NK-92 treated with Interleukin-12 subunit alpha and Interleukin-12 subunit beta, amount 100 ng/mL, for 24 hours (cell line): ENCODE measurements around the gene B4GALT2.

Source experiments
- DNase-seq: peaks from one replicate; lab custom pipeline; 2025; lab: John Stamatoyannopoulos, UW

The B4GALT2 gene

GRCh38 chr1:44002606-44003157 is 23.7 kb downstream of the B4GALT2 start:
- no peak for DNase-seq

DNA sequence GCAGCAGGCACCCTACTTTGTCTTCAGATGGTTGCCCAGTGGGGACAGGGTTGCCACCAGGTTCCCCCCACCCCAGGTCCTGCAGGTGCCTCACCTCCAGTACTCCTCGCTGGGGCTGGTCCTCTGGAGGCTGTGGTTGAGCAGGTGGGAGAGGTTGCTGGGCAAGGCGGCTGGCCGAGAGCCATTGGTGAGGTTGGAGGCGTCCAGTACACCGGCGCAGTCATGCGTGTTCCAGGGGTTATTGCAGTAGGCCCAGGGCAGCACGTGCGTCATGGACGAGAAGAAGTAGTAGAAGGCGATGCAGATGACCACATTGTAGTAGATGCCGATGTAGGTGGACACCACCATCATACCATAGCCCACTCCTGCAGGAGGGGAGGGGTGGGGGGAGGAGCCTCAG is 29.2 kb downstream of the B4GALT2 start:
- no peak for DNase-seq

DNA sequence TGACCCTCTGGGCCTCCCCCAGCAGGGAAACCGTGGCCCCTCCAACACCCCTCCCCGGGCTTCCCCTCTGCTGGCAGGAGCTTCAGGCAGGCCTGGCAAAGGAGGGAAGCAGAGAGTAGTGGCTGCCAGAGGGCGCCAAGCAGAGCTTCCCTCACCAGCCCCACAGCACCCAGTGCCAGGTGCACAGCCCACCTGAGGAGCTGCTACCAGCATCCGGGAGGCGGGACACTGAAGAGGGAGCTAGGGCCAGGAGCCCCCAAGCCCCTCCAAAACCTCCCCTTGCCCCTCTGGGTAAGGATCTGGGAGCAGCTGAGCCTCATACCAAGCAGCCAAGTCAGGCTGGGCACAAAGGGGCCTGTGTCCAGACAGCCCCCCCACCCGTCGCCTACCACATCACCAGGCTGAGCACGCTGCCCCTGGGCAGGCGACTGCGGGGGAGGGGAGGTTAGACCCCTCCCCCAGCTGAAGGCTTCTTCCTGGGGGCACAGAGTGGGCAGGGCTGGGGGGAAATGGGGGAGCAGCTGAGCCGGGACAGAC is 32.0 kb downstream of the B4GALT2 start:
- DNase-seq: no peak

DNA sequence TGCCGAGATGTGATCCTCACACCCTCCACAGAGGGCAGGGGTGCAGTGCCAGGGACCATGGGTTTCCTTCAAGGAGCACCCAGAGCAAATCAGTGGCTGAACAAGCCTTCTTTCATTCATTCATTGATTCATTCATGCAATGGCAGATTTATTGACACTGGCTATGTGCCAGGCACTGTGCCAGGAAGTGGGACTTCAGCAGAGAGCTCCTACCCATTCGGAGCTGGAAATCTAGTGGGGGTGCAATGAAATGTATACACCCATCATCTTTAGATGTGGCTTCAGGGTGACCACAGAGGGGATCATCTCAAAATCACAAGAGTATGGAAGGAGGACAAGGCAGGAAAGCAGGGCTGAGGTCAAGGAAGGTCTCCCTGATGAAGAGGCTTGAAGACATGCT is 33.4 kb downstream of the B4GALT2 start:
- DNase-seq: no peak

DNA sequence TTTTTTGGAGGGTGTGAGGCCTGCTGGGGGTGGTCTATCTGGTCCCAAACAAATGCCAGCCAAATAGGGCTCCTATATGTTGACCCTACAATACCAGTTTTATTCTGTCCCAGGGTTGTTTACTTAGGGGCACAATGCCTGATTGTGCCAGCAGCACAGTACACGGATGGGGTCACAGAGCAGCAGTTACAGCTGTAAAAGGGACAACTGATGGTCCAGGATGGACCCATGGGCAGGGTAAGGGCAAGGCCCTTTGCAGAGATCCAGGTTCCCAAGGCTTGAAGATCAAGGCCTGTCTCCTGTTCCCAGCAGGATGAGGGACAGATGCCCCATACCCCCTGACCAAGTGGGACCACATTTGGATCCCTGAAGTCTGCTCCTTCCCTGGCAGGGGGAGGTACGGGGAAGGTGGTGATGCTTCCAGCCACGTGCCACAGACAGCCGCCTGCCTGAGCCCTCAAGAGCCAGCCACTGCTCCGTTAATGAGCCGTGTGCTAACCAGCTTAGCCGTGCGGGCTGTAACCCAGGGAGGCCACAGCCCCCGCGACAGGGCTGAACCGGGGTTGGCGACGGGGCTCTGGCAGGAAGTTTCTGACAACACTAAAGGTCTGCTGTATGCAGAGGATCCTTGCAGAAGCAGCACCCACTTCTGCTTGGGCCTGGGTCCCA is 34.1 kb downstream of the B4GALT2 start:
- DNase-seq: no peak

DNA sequence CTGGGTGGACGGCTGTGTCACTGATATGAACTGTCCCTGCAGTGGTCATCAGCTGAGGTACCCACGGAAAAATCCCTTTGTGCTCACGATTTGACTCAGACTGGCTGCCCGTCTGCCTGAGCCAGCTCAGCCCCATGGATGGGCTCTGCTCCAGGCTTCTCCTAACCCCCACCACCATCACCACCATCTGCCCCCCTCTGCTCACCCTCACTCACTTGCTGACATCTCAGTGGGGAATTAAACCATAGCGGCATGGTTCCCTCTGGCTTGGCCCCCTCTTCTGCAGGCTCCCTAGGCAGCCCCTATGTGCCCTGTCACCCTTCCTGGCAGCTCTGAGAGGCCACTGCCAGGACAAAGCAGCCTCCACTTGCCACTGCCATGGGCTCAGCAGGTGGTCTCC is 34.9 kb downstream of the B4GALT2 start:
- no peak for DNase-seq

GRCh38 chr1:44014365-44015104 is 35.5 kb downstream of the B4GALT2 start:
- no peak for DNase-seq

GRCh38 chr1:44015206-44015605 is 36.2 kb downstream of the B4GALT2 start:
- no peak for DNase-seq

DNA sequence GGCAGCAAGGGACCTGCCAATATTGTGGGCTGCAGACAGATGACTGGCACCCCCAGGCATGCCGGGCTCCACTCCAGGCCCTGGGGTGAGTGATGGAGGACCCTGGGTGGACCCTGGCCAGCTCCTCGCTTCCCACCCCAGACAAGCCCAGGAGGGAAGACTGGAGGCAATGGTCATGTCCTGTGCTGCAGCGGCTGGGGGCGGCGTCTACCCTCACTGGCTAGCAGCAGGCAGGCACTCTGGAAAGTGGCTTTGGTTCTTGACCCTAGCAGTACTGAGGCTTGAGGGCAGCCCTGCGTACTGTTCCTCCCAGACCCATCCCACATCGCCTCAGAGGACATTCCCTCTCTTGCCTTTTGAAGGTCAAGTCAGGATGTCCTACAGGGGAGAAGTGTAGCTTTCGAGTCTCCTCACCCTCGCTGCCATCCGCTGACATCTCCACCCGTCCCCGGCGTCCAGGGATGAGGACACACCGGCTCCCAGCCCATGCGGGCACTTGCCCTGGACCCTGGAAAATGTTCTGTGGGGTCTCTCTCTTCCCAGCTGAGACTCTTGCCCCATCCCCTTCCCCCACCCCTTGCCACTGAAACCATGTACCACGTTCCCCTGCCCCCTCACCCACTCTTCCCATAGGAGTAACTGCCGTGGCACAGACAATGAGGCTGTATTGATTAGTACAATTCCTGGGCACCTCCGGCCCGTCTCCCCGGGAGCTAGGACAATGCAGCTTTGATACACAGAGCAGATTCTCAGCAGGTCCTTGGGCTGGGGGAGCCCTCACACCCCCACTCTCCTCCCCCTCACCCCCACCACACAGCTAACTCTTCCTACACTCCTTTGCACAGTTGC is 37.3 kb downstream of the B4GALT2 start:
- no peak for DNase-seq

- DNase-seq: no peak
Measured at GRCh38 chr1:44016890-44017400, 37.9 kb downstream of the B4GALT2 start.

- no peak for DNase-seq
Measured at GRCh38 chr1:44019466-44019948, 40.5 kb downstream of the B4GALT2 start.

DNA sequence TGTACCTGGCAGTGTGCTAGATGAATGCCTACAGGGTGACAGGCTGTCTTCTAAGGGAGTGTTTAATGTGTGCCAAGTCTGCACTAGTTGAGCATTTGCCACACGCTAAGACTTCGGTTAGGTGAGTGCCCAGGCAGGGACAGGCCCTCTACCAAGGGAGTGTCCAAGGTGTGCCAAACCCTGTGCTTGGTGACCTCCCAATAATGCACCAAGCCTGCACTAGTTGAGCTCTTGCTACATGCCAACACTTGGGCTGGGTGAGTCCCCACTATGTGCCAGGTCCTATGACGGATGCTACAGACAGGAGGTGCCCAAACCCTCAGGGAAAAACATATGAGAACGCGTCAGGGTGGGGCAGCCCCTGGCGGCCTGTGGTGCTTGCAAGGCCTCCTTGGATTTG is 41.5 kb downstream of the B4GALT2 start:
- no peak for DNase-seq

DNA sequence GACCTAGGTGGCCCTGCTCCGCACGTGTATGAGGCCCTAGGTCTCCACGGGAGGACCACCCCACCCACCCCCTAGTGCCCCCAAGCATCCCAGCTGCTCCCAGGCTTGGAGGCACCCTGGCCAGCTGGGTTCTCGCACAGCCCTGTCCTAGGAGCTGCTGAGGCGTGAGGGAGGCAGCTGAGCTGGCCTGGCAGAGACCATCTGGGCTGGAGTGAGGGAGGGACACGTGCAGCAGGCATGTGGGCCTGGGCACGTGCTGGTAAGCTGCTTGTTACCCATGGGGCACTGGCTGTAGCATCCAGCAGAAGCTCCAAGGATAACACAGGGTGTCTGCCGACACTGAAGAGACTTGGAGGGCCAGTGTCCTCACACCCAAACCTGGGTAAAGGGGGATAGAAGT is 42.1 kb downstream of the B4GALT2 start:
- DNase-seq: no peak

- no peak for DNase-seq
Measured at GRCh38 chr1:44021581-44022321, 42.7 kb downstream of the B4GALT2 start.

DNA sequence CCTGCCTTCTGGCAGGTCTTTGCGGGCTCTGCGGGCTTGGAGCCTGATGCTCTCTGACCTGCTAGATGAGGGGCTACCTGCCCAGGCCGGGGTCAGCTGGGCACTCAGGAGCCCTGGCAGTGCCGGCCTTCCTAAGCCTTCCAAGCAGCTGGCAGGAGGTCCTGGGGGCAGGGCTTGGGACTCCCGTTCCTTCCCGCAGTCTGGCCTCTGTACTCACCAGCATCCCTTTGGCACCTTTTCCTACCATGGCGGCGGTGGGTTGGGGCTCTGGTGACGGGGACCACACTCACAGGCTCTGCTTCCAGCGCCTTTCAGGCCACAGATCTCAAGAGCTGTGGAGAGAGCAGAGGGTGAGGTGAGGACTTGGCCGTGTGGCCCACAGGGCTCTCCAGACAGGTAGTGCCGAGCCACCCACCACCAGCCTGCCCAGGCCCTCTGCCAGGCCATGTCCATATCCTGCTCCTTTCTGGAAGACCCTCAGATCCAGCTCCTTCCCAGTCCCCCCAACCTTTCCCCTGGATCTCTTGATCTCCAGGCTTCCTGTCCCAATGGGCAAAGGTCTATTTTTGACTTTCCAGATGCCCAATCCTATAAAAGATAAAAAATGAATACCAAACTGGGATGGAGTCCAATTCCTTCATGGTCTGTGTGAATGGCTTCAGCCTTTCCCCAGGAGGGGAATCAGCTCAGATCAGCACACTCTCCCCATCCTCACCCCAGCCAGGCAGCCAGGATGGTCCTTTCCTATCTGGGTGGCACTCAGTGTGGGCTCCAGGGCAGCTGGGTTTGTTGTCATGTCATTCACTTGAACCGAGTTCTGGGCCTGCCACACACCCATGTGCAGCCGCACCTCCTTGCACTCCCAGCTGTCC is 45.3 kb downstream of the B4GALT2 start:
- DNase-seq: no peak

- DNase-seq: no peak
Measured at GRCh38 chr1:44024903-44025525, 46.0 kb downstream of the B4GALT2 start.

- no peak for DNase-seq
Measured at GRCh38 chr1:44025816-44026215, 46.8 kb downstream of the B4GALT2 start.

GRCh38 chr1:44027320-44027719 is 48.3 kb downstream of the B4GALT2 start:
- DNase-seq: no peak

GRCh38 chr1:44029260-44029910 is 50.4 kb downstream of the B4GALT2 start:
- no peak for DNase-seq
